ENCODE data around the gene PCNT.
"Not testable (repeated sequence)": the region's sequence is repeated elsewhere in the genome, so short reads cannot be mapped to it uniquely, and the experiment has no call there.

PCNT gene

GRCh38 chr21:46369520-46370235, 45.7 kb downstream of the PCNT start:
- peaks cover 35% of the 10 kb centered on the region for H3K36me3 Mint-ChIP-seq (ENCODE audit: low read depth)

GRCh38 chr21:46371204-46372013, 47.5 kb downstream of the PCNT start:
- no peaks in the 10 kb centered on the region for H3K9me3 Mint-ChIP-seq
- H3K4me3 Mint-ChIP-seq, result no peak overlapping the region
- H3K36me3 Mint-ChIP-seq (ENCODE audit: low read depth), result peaks cover 22% of the 10 kb centered on the region
- no peaks in the 10 kb centered on the region for H3K27me3 Mint-ChIP-seq (ENCODE audit: low read depth)
- H3K27ac Mint-ChIP-seq, result no peak overlapping the region
- H3K4me1 Mint-ChIP-seq (ENCODE audit: low read depth), result peaks cover 21% of the 10 kb centered on the region

More at GRCh38 chr21:46369520-46370235, 45.7 kb downstream of the PCNT start:
- Mint-ChIP-seq H3K4me1 (ENCODE audit: low read depth) (peaks cover 21% of the 10 kb centered on the region), H3K9me3 (no peaks in the 10 kb centered on the region), H3K27ac (peak overlapping the region; percentile 90), H3K27me3 (ENCODE audit: low read depth) (no peaks in the 10 kb centered on the region), H3K4me3 (peak overlapping the region; percentile 34)

GRCh38 chr21:46372014-46372485, 48.1 kb downstream of the PCNT start:
- H3K27ac Mint-ChIP-seq, result no peak overlapping the region

GRCh38 chr21:46372947-46373346, 49.0 kb downstream of the PCNT start:
- H3K27me3 Mint-ChIP-seq (ENCODE audit: low read depth); H3K9me3 Mint-ChIP-seq; H3K27ac Mint-ChIP-seq; H3K4me3 Mint-ChIP-seq: not testable (repeated sequence)
- H3K36me3 Mint-ChIP-seq (ENCODE audit: low read depth), result peaks cover 20% of the 10 kb centered on the region
- peaks cover 18% of the 10 kb centered on the region for H3K4me1 Mint-ChIP-seq (ENCODE audit: low read depth)

More at GRCh38 chr21:46372014-46372485, 48.1 kb downstream of the PCNT start:
- H3K4me1 Mint-ChIP-seq (ENCODE audit: low read depth), result peaks cover 21% of the 10 kb centered on the region
- no peaks in the 10 kb centered on the region for H3K9me3 Mint-ChIP-seq
- H3K27me3 Mint-ChIP-seq (ENCODE audit: low read depth), result no peaks in the 10 kb centered on the region
- peaks cover 17% of the 10 kb centered on the region for H3K36me3 Mint-ChIP-seq (ENCODE audit: low read depth)
- no peak overlapping the region for H3K4me3 Mint-ChIP-seq

- Mint-ChIP-seq H3K27ac (no peak overlapping the region), H3K27me3 (ENCODE audit: low read depth) (no peaks in the 10 kb centered on the region), H3K4me3 (no peak overlapping the region), H3K4me1 (ENCODE audit: low read depth) (peaks cover 6% of the 10 kb centered on the region), H3K36me3 (ENCODE audit: low read depth) (peaks cover 23% of the 10 kb centered on the region), H3K9me3 (peaks cover 5% of the 10 kb centered on the region)
Observed at GRCh38 chr21:46374761-46375389, 50.9 kb downstream of the PCNT start.

- peaks cover 24% of the 10 kb centered on the region for H3K36me3 Mint-ChIP-seq (ENCODE audit: low read depth)
- peaks cover 5% of the 10 kb centered on the region for H3K9me3 Mint-ChIP-seq
- H3K4me3 Mint-ChIP-seq, result no peak overlapping the region
- H3K27ac Mint-ChIP-seq, result no peak overlapping the region
- H3K27me3 Mint-ChIP-seq (ENCODE audit: low read depth), result no peaks in the 10 kb centered on the region
- H3K4me1 Mint-ChIP-seq (ENCODE audit: low read depth), result peaks cover 6% of the 10 kb centered on the region
Observed at GRCh38 chr21:46375560-46376230, 51.7 kb downstream of the PCNT start.

- Mint-ChIP-seq H3K4me1 (ENCODE audit: low read depth) (peaks cover 6% of the 10 kb centered on the region), H3K27ac (no peak overlapping the region), H3K36me3 (ENCODE audit: low read depth) (peaks cover 27% of the 10 kb centered on the region), H3K27me3 (ENCODE audit: low read depth) (no peaks in the 10 kb centered on the region), H3K9me3 (peaks cover 5% of the 10 kb centered on the region), H3K4me3 (no peak overlapping the region)
Observed at GRCh38 chr21:46376231-46376628, 52.3 kb downstream of the PCNT start.

GRCh38 chr21:46376856-46377453, 53.0 kb downstream of the PCNT start:
- H3K27me3 Mint-ChIP-seq (ENCODE audit: low read depth), result no peaks in the 10 kb centered on the region
- H3K4me3 Mint-ChIP-seq, result no peak overlapping the region
- peaks cover 10% of the 10 kb centered on the region for H3K9me3 Mint-ChIP-seq
- peaks cover 3% of the 10 kb centered on the region for H3K4me1 Mint-ChIP-seq (ENCODE audit: low read depth)
- peaks cover 30% of the 10 kb centered on the region for H3K36me3 Mint-ChIP-seq (ENCODE audit: low read depth)
- no peak overlapping the region for H3K27ac Mint-ChIP-seq

- peaks cover 35% of the 10 kb centered on the region for H3K36me3 Mint-ChIP-seq (ENCODE audit: low read depth)
Observed at GRCh38 chr21:46377789-46378188, 53.8 kb downstream of the PCNT start.

GRCh38 chr21:46379105-46379504, 55.1 kb downstream of the PCNT start:
- Mint-ChIP-seq H3K4me3 (no peak overlapping the region), H3K36me3 (ENCODE audit: low read depth) (peaks cover 48% of the 10 kb centered on the region), H3K27me3 (ENCODE audit: low read depth) (no peaks in the 10 kb centered on the region), H3K9me3 (peaks cover 28% of the 10 kb centered on the region), H3K27ac (no peak overlapping the region), H3K4me1 (ENCODE audit: low read depth) (peaks cover 3% of the 10 kb centered on the region)

More at GRCh38 chr21:46377789-46378188, 53.8 kb downstream of the PCNT start:
- Mint-ChIP-seq H3K4me3 (no peak overlapping the region), H3K27me3 (ENCODE audit: low read depth) (no peaks in the 10 kb centered on the region), H3K27ac (no peak overlapping the region), H3K9me3 (peaks cover 19% of the 10 kb centered on the region), H3K4me1 (ENCODE audit: low read depth) (peaks cover 3% of the 10 kb centered on the region)

GRCh38 chr21:46379691-46380090, 55.7 kb downstream of the PCNT start:
- no peak overlapping the region for H3K27ac Mint-ChIP-seq
- H3K36me3 Mint-ChIP-seq (ENCODE audit: low read depth), result peaks cover 54% of the 10 kb centered on the region
- H3K27me3 Mint-ChIP-seq (ENCODE audit: low read depth), result no peaks in the 10 kb centered on the region
- peaks cover 3% of the 10 kb centered on the region for H3K4me1 Mint-ChIP-seq (ENCODE audit: low read depth)
- no peak overlapping the region for H3K4me3 Mint-ChIP-seq
- peaks cover 34% of the 10 kb centered on the region for H3K9me3 Mint-ChIP-seq

GRCh38 chr21:46381541-46381940, 57.6 kb downstream of the PCNT start:
- Mint-ChIP-seq H3K27ac (no peak overlapping the region), H3K4me1 (ENCODE audit: low read depth) (peaks cover 3% of the 10 kb centered on the region), H3K27me3 (ENCODE audit: low read depth) (no peaks in the 10 kb centered on the region), H3K4me3 (no peak overlapping the region), H3K36me3 (ENCODE audit: low read depth) (peaks cover 66% of the 10 kb centered on the region), H3K9me3 (peaks cover 34% of the 10 kb centered on the region)

GRCh38 chr21:46384556-46384955, 60.6 kb downstream of the PCNT start:
- Mint-ChIP-seq H3K27ac (no peak overlapping the region), H3K27me3 (ENCODE audit: low read depth) (no peaks in the 10 kb centered on the region), H3K9me3 (peaks cover 32% of the 10 kb centered on the region), H3K36me3 (ENCODE audit: low read depth) (peaks cover 55% of the 10 kb centered on the region), H3K4me3 (no peak overlapping the region), H3K4me1 (ENCODE audit: low read depth) (peaks cover 2% of the 10 kb centered on the region)
